Mammary epithelial cell (primary cell): Measurements from ENCODE around the gene CD200R1.

Experiments
- EZH2 ChIP-seq: IDR thresholded peaks from 2 replicates; pipeline ENCODE4 v1.6.1; 2012; ENCODE audit warnings: low read length, inconsistent platforms, borderline replicate concordance
- TF ChIP-seq, protein P1 (sequence below), 2 donors: IDR thresholded peaks in 1 of 2; conservative IDR thresholded peaks in 1 of 2; 2 replicates each; pipeline ENCODE4 v1.5.1; 2011 to 2012; ENCODE audit warnings: inconsistent platforms in 2 of 2, low read length in 2 of 2, mild to moderate bottlenecking in 2 of 2, control low read depth in 1 of 2, low read depth in 1 of 2; ENCODE audit not compliant: insufficient read depth in 1 of 2; ENCODE audit errors: extremely low read depth in 1 of 2

- TF ChIP-seq, protein P1, sequence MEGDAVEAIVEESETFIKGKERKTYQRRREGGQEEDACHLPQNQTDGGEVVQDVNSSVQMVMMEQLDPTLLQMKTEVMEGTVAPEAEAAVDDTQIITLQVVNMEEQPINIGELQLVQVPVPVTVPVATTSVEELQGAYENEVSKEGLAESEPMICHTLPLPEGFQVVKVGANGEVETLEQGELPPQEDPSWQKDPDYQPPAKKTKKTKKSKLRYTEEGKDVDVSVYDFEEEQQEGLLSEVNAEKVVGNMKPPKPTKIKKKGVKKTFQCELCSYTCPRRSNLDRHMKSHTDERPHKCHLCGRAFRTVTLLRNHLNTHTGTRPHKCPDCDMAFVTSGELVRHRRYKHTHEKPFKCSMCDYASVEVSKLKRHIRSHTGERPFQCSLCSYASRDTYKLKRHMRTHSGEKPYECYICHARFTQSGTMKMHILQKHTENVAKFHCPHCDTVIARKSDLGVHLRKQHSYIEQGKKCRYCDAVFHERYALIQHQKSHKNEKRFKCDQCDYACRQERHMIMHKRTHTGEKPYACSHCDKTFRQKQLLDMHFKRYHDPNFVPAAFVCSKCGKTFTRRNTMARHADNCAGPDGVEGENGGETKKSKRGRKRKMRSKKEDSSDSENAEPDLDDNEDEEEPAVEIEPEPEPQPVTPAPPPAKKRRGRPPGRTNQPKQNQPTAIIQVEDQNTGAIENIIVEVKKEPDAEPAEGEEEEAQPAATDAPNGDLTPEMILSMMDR (conservative IDR thresholded peaks at IDR 0.05 in 1 of 2, IDR thresholded peaks at IDR 0.05 in 1 of 2; ENCODE audit: extremely low read depth in 1 of 2, insufficient read depth in 1 of 2, low read depth in 1 of 2, low read length in 2 of 2): no peak
- no peak for TF ChIP-seq EZH2
Measured at GRCh38 chr3:112967828-112968227, 7.1 kb downstream of the CD200R1 start.
